HL-60 (cell line): ENCODE measurements around the gene RAPGEF2.

ENCODE experiments used
- POLR2AphosphoS5 ChIP-seq: IDR thresholded peaks from 2 replicates; pipeline ENCODE4 v1.6.1; 2012; ENCODE audit warnings: low read depth
- SPI1 ChIP-seq: IDR thresholded peaks from 2 replicates; pipeline ENCODE4 v1.6.1; 2012; ENCODE audit warnings: low read depth, mild to moderate bottlenecking, borderline replicate concordance
- TF ChIP-seq, protein P1 (sequence below): IDR thresholded peaks from one replicate; pipeline ENCODE4 v1.5.1; 2011; ENCODE audit warnings: low read length, control low read depth, inconsistent platforms; ENCODE audit not compliant: insufficient read depth
- TF ChIP-seq, protein P2 (sequence below): IDR thresholded peaks from 2 replicates; pipeline ENCODE4 v1.6.1; 2012; ENCODE audit warnings: low read depth; ENCODE audit not compliant: insufficient replicate concordance

DNA sequence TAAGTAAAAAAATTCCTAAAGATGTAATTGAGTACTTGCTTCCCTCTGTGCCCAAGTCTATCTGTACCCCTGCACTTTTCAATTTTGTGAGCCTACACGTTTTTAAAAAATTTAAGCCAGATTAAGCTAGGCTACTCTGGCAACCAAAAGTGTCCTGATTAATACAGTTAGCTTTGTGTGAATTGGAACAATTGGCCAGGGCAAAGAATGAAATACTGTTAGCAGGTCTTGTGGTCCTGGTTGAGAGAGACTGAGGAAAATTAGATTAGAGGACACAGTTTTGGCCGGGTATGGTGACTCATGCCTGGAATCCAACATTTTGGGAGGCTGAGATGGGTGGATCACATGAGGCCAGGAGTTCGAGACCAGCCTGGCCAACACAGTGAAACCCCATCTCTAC is 293.3 kb downstream of the RAPGEF2 start:
- TF ChIP-seq, protein P1, sequence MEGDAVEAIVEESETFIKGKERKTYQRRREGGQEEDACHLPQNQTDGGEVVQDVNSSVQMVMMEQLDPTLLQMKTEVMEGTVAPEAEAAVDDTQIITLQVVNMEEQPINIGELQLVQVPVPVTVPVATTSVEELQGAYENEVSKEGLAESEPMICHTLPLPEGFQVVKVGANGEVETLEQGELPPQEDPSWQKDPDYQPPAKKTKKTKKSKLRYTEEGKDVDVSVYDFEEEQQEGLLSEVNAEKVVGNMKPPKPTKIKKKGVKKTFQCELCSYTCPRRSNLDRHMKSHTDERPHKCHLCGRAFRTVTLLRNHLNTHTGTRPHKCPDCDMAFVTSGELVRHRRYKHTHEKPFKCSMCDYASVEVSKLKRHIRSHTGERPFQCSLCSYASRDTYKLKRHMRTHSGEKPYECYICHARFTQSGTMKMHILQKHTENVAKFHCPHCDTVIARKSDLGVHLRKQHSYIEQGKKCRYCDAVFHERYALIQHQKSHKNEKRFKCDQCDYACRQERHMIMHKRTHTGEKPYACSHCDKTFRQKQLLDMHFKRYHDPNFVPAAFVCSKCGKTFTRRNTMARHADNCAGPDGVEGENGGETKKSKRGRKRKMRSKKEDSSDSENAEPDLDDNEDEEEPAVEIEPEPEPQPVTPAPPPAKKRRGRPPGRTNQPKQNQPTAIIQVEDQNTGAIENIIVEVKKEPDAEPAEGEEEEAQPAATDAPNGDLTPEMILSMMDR: no peak
- TF ChIP-seq SPI1: no peak
- TF ChIP-seq POLR2AphosphoS5: no peak
- TF ChIP-seq, protein P2, sequence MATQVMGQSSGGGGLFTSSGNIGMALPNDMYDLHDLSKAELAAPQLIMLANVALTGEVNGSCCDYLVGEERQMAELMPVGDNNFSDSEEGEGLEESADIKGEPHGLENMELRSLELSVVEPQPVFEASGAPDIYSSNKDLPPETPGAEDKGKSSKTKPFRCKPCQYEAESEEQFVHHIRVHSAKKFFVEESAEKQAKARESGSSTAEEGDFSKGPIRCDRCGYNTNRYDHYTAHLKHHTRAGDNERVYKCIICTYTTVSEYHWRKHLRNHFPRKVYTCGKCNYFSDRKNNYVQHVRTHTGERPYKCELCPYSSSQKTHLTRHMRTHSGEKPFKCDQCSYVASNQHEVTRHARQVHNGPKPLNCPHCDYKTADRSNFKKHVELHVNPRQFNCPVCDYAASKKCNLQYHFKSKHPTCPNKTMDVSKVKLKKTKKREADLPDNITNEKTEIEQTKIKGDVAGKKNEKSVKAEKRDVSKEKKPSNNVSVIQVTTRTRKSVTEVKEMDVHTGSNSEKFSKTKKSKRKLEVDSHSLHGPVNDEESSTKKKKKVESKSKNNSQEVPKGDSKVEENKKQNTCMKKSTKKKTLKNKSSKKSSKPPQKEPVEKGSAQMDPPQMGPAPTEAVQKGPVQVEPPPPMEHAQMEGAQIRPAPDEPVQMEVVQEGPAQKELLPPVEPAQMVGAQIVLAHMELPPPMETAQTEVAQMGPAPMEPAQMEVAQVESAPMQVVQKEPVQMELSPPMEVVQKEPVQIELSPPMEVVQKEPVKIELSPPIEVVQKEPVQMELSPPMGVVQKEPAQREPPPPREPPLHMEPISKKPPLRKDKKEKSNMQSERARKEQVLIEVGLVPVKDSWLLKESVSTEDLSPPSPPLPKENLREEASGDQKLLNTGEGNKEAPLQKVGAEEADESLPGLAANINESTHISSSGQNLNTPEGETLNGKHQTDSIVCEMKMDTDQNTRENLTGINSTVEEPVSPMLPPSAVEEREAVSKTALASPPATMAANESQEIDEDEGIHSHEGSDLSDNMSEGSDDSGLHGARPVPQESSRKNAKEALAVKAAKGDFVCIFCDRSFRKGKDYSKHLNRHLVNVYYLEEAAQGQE: no peak
